Activated CD4-positive, CD25-positive, alpha-beta regulatory T cell treated with anti-CD3 and anti-CD28 coated beads, Interleukin-2, amount 50 U/mL, for 72 hours (primary cell): Measurements from ENCODE around the gene KPNA3.
A peak's percentile ranks its signal among the peaks of the same experiment; 100 is the strongest.
"Not testable (repeated sequence)": the region's sequence is repeated elsewhere in the genome, so short reads cannot be mapped to it uniquely, and the experiment has no call there.

ENCODE experiments used
- DNase-seq: peaks from one replicate; pipeline ENCODE4 v3.0.0; 2021

KPNA3 gene

GRCh38 chr13:49792550-49793324 lies at the start of gene KPNA3:
KPNA3 (minus strand) TSS chr13:49792682; CDS start chr13:49792506, 176 bp downstream.
- peak; percentile 89 for DNase-seq

GRCh38 chr13:49841964-49842363 lies 49.5 kb upstream of the KPNA3 start:
- no peak for DNase-seq

- DNase-seq: no peak
These were observed 48.2 kb upstream of the KPNA3 start for GRCh38 chr13:49840675-49841074.

- DNase-seq: no peak
These were observed 47.8 kb upstream of the KPNA3 start for GRCh38 chr13:49840266-49840665.

DNA sequence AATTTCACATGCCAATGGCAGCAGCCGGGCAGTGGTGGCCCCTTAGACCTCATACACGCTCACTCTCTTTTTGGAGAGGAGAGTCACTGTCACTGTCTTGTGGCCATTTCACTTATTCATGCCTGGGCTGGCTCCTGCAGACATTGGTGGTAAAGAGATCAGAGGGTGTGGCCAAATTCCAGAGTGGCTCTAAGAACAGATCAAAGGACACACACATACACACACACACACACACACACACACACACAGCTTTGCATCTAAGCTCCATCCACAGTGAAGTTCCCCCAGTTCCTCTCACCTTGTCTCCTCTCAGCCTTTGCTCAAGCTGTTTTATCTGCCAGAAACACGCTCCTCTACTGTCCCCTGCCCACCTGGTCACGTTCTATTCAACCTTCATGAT lies 46.5 kb upstream of the KPNA3 start:
- no peak for DNase-seq

- no peak for DNase-seq
These were observed 44.0 kb upstream of the KPNA3 start for GRCh38 chr13:49836516-49836915.

GRCh38 chr13:49833402-49833801 lies 40.9 kb upstream of the KPNA3 start:
- DNase-seq: no peak

- DNase-seq: no peak
These were observed 39.0 kb upstream of the KPNA3 start for GRCh38 chr13:49831455-49831854.

DNA sequence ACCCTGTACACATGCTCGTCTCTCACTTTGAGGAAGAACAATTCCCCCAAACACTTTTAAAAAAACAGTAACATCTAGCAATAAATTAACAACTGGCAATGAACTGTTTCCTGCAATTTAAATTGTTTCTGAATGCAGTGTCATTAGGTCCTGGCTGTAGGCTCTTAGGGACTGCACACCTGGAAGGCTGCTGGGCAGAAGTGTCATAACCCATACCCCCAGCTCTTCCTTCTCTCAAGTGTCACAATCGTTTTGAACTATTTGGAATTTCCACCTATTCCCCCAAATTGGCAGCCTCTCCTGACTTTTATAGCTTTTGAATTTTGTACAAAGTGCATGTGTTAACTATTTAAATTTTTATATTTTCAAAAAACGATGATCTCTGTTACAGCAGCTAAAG lies 38.2 kb upstream of the KPNA3 start:
- DNase-seq: no peak

DNA sequence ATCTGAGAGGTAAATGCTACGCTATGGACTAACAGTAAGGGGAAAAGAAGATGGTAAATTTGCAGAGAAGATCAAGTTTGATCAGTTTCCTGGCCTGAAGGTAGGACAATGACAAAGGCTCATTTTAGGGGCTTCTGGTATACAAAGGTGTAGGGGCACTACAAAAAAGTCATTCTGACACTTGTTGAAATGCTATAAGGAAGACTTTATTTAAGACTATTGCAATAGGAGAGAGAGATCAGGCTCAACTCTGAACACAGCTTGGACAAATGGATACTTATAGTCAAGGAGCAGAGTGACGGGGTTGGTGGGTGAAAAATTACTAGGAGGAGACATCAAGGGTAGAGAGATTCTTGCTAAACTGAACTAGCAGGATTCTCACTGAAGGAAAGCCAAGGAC lies 37.2 kb upstream of the KPNA3 start:
- DNase-seq: no peak

DNA sequence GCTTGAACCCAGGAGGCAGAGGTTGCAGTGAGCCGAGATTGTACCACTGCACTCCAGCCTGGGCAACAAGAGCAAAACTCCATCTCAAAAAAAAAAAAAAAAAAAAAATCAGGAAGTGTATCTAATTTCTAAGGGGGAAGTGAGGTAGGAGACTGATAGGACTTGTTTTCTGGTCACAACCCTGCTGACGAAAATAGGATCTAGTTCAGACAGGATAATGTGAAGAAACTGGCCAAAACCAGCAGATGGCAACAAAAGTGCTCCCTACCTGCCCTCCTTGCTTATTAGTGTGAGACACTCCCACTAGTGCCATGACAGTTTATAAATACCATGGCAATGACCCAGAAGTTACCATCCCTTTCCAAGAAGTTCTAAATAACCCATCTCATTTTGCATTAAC lies 36.0 kb upstream of the KPNA3 start:
- DNase-seq: no peak

DNA sequence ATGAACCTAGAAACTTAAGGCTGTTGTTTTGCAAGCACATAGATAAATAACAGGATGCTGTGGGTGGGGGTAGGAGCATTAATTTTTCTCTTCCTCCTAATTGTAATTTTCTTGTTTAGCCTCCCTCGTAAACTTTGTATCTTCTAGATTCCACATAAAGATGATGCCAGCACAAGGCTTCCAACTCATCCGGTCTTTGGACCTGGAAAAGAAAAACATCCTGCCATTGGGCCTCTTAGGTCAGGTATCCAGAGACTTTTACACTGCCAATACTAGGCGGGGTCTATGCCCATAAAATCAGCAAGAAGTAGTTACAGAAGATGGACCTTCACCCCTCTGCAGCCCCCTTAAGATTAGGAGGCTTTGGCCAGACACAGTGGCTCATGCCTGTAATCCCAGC lies 35.4 kb upstream of the KPNA3 start:
- DNase-seq: no peak

DNA sequence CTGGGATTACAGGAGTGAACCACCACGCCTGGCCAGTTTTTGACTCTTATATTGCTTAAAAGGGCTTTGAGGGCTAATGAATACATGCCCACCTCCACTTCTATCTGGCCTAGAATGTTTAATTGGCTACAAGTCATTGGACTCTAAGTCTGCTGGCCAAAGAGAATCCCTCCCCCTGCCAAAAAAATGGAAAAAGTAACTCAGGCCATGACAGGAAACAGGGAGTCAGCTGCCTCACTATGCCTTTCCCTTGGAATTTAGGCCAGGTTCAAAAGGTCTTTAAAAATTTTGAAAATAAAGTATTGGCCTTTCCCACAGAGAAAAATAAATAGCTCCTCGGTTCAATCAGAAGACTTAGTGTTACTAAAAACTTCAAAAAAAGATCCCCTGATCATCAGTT lies 34.9 kb upstream of the KPNA3 start:
- no peak for DNase-seq

GRCh38 chr13:49821216-49822009 lies 28.9 kb upstream of the KPNA3 start:
- no peak for DNase-seq

- DNase-seq: no peak
These were observed 28.2 kb upstream of the KPNA3 start for GRCh38 chr13:49820591-49821215.

DNA sequence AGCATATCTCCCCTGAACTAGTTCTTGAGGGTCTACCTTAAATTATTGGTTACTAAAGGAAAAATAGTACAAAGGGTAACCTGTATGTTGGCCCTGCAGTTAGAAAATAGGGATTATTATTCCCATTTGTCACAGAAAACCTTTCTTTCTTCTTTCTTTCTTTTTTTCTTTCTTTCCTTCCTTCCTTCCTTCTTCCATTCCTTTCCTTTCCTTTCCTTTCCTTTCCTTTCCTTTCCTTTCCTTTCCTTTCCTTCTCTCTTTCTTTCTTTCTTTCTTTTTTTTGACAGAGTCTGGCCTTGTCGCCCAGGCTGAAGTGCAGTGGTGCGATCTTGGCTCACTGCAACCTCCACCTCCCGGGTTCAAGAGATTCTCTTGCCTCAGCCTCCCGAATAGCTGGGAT lies 23.6 kb upstream of the KPNA3 start:
- not testable (repeated sequence) for DNase-seq

GRCh38 chr13:49814551-49815270 lies 22.2 kb upstream of the KPNA3 start:
- no peak for DNase-seq

DNA sequence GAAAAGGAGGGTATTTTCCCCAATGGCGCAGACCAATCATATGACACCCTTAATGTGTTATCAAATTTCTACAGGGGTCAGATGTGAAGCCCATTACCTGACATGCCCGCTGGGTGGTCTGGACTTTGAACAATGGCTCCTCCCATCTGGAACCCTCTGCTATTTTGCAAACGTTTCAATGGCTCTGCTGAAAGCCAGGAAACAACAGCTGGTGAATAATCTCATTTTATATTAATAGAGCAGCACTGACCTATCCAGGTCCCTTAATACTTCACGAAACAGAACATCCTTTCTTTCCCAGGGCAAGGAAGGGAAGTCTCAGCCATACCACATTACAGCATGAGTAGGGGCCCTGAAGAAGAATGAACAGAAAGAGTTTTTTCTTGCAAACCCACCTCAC lies 20.3 kb upstream of the KPNA3 start:
- DNase-seq: no peak

DNA sequence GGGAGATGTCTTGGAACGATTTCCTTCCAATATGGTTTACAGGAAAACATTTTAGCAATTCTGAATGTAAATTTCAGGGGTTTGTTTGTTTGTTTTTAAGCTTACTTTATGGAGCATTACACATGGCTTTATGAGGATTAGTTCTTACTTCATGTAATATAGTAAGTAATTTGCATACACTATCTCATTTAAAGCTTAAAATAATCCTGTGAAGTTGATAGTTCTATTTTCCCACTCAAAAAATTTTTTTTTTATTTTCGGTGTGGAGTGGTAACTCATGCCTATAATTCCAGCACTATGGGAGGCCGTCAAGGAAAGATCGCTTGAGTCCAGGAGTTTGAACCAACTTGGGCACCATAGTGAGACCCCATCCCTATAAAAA lies 19.0 kb upstream of the KPNA3 start:
- no peak for DNase-seq

GRCh38 chr13:49810567-49811526 lies 18.4 kb upstream of the KPNA3 start:
- no peak for DNase-seq

GRCh38 chr13:49807681-49808080 lies 15.2 kb upstream of the KPNA3 start:
- no peak for DNase-seq

DNA sequence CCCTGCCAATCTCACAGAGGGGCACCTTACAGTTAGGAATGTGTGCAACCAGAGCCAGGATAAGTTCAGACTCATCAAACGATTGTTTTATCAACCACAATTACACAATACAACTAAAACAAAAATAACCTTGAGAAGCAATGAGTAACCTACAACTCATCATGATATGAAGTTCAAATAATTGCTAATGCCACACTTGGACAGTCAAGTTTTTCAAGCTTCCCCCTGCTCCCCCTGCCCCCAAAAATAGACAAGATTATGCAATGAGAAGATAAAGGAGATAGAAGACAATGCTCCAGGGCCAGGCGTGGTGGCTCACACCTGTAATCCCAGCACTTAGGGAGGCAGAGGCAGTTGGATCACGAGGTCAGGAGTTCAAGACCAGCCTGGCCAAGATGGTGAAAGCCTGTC lies 13.6 kb upstream of the KPNA3 start:
- no peak for DNase-seq
